Type B pancreatic cell (in vitro differentiated cells): ENCODE measurements around the gene PLOD2. TPM values are rescaled to one million over a fixed set of nuclear protein-coding genes. Genes with fewer than 3 reads are reported as not detected.
"Not testable (repeated sequence)": the region's sequence is repeated elsewhere in the genome, so short reads cannot be mapped to it uniquely, and the experiment has no call there.

Experiments used
- DNase-seq: peaks from one replicate; pipeline ENCODE4 v3.0.0; 2021; ENCODE audit warnings: mixed read lengths; ENCODE audit not compliant: unreplicated experiment; ENCODE audit errors: extremely low spot score
- H3K27ac Mint-ChIP-seq: 2 replicates; pipeline ENCODE4 v1.8.0; 2021; ENCODE audit warnings: mild to moderate bottlenecking, mixed read lengths
- H3K27me3 Mint-ChIP-seq: 2 replicates; pipeline ENCODE4 v1.8.0; 2021; ENCODE audit warnings: mixed read lengths
- H3K36me3 Mint-ChIP-seq: 2 replicates; pipeline ENCODE4 v1.8.0; 2021; ENCODE audit warnings: mixed read lengths
- H3K4me1 Mint-ChIP-seq: one replicate; pipeline ENCODE4 v1.8.0; 2021; ENCODE audit warnings: mixed read lengths; ENCODE audit not compliant: unreplicated experiment
- H3K4me3 Mint-ChIP-seq: 2 replicates; pipeline ENCODE4 v1.8.0; 2021; ENCODE audit warnings: mild to moderate bottlenecking, mixed read lengths
- H3K9me3 Mint-ChIP-seq: 2 replicates; pipeline ENCODE4 v1.8.0; 2021; ENCODE audit warnings: mixed read lengths
- total RNA-seq: library from RNA; stranded (reverse); gene quantifications from 2 replicates; pipeline ENCODE4 v1.2.1, GENCODE V29; 2021; ENCODE audit warnings: low replicate concordance
- TF ChIP-seq, protein P1 (sequence below): fragments of 200-600 bp; sonication (generic); conservative IDR thresholded peaks from 2 replicates; pipeline ENCODE4 v1.5.0; 2021; ENCODE audit warnings: antibody characterized with exemption, mild to moderate bottlenecking

The PLOD2 gene
- total RNA-seq, 1 donor from 2014 or later = 35.0 TPM

DNA sequence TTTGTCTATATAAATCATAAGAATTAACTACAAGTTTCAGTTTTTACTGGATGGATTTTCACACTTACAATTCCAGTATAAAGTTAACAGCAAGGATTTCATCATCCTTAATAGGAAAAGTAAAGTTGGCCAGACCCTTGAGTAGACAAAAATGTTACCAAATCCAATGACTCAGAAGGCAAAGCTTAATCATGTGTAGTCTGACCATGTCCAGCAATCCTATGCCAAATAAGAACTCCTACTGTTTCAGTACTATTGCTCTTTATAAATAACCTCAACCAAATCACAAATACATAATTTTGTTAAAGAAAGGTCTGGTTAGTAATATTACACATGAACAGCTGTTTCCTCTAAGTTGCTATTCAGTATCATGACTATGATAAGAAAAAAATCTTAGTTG lies 35.0 kb downstream of the PLOD2 start:
- Mint-ChIP-seq H3K27ac (no peak overlapping the region), H3K4me1 (no peaks in the 10 kb centered on the region)
- no peak for DNase-seq

DNA sequence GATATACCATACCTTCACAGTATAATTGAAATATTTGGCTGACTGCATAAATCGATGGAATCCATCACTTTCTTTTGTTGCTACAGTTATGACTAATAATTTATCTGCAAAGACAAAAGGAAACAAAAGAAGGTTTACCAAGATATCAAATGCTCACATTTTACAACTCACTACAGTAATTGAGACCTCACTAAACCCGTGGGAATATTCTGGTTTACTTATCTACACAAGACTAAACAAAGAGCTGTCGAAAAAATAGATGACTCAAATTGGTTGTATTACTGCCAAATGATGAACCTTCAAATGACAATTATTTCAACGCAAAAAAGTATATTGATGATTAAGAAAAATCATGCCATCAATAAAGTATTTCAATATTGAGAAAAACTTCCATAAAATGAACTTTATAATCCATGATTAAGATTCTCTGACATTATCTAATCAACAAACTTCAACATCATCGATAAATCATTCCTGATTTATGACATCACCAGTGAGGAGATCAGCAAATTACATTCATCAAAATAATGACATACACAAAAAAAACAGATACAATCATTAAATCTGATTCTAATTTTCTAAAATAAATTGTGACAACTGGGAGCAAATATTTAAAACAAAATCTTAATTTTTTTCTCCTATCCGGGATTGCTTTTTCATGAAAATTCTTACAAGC lies 36.7 kb downstream of the PLOD2 start:
- H3K4me3 Mint-ChIP-seq = no peak overlapping the region
- no peak overlapping the region for H3K27ac Mint-ChIP-seq
- TF ChIP-seq, protein P1, sequence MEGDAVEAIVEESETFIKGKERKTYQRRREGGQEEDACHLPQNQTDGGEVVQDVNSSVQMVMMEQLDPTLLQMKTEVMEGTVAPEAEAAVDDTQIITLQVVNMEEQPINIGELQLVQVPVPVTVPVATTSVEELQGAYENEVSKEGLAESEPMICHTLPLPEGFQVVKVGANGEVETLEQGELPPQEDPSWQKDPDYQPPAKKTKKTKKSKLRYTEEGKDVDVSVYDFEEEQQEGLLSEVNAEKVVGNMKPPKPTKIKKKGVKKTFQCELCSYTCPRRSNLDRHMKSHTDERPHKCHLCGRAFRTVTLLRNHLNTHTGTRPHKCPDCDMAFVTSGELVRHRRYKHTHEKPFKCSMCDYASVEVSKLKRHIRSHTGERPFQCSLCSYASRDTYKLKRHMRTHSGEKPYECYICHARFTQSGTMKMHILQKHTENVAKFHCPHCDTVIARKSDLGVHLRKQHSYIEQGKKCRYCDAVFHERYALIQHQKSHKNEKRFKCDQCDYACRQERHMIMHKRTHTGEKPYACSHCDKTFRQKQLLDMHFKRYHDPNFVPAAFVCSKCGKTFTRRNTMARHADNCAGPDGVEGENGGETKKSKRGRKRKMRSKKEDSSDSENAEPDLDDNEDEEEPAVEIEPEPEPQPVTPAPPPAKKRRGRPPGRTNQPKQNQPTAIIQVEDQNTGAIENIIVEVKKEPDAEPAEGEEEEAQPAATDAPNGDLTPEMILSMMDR = no peak
- peaks cover 26% of the 10 kb centered on the region for H3K36me3 Mint-ChIP-seq
- H3K27me3 Mint-ChIP-seq = no peaks in the 10 kb centered on the region
- H3K4me1 Mint-ChIP-seq = no peaks in the 10 kb centered on the region
- peaks cover 5% of the 10 kb centered on the region for H3K9me3 Mint-ChIP-seq
- no peak for DNase-seq

More for the DNA sequence above, 35.0 kb downstream of the PLOD2 start:
- Mint-ChIP-seq H3K4me3 (no peak overlapping the region), H3K27me3 (no peaks in the 10 kb centered on the region), H3K9me3 (peaks cover 4% of the 10 kb centered on the region), H3K36me3 (peaks cover 20% of the 10 kb centered on the region)
- TF ChIP-seq, protein P1 = no peak

DNA sequence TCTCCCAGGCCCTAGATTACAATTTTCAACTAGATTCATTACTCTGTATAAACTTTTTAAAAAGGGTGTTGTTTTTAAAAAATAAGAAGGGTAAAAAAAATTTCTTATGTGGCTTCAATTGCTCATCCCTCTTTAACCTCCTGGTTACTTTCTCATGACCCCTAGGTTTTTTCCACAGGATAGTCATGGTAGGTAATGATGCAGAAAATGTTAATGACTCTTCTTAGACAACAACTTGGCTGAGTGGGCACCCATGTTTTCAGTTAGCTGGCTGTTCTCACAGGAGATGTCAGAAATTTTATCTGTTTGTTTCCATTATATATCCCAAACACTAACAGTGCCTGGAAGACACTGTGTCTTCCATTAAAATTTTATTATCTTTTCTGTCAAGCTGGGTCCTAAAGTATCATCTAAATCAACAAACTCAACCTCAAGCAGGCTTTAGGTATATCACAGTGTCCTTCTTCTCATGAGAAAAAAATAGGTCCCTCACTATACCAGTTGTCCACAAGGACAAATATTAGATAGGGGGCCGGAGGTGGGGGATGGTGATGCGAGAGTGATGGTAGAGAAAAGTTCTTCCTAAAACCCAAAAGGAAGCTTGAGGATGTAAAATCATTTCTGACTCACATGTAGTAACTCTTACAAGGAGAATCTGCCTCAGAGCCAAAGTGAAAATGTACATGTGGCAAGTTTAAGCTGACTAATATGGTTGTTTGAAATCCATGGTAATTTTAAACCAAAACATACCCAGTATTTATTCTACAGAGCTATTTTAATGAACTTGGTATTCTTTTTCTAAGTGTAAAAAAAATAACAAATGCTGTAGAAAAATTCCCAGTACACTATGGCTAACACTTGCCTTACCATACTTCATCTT lies 43.3 kb downstream of the PLOD2 start:
- no peak for DNase-seq

DNA sequence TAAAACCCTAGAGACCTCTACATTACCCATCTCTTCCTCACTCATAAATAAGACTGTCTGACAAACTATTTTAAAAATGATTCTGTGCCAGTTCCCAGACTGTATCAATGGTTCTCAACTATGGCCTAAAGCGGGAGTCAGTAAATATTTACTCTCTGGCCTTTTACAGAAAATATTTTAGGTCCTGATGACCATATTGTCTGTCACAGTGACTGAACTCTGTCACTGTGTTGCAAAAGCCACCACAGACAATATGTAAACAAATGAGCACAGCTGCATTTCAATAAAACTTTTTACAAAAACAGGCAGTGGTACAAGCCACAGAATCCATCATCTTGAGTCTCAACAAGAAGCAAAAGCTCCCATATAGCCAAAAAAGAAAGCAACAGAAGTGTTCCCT lies 45.4 kb downstream of the PLOD2 start:
- H3K27ac Mint-ChIP-seq = no peak overlapping the region
- H3K36me3 Mint-ChIP-seq = peaks cover 37% of the 10 kb centered on the region
- no peaks in the 10 kb centered on the region for H3K4me1 Mint-ChIP-seq
- peaks cover 10% of the 10 kb centered on the region for H3K9me3 Mint-ChIP-seq
- TF ChIP-seq, protein P1 = no peak
- H3K4me3 Mint-ChIP-seq = no peak overlapping the region
- DNase-seq = no peak
- no peaks in the 10 kb centered on the region for H3K27me3 Mint-ChIP-seq

More for the DNA sequence above, 43.3 kb downstream of the PLOD2 start:
- Mint-ChIP-seq H3K27me3 (no peaks in the 10 kb centered on the region), H3K9me3 (peaks cover 15% of the 10 kb centered on the region), H3K27ac (no peak overlapping the region), H3K4me1 (no peaks in the 10 kb centered on the region), H3K36me3 (peaks cover 45% of the 10 kb centered on the region), H3K4me3 (no peak overlapping the region)
- TF ChIP-seq, protein P1 = no peak

DNA sequence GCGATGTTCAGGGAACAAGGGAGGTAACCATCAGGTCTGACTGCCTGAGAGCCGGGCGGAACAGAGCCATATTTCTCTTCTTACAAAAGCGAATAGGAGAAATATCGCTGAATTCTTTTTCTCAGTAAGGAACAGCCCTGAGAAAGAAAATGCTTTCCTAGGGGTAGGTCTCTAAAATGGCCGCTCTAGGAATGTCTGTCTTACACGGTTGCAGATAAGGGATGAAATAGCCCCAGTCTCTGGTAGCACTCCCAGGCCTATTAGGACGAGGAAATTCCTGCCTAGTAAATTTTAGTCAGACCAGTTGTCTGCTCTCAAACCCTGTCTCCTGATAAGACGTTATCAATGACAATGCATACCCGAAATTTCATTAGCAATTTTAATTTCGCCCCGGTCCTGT lies 47.2 kb downstream of the PLOD2 start:
- peaks cover 34% of the 10 kb centered on the region for H3K36me3 Mint-ChIP-seq
- H3K4me1 Mint-ChIP-seq, H3K4me3 Mint-ChIP-seq, H3K27ac Mint-ChIP-seq, H3K9me3 Mint-ChIP-seq, DNase-seq, H3K27me3 Mint-ChIP-seq: not testable (repeated sequence)

DNA sequence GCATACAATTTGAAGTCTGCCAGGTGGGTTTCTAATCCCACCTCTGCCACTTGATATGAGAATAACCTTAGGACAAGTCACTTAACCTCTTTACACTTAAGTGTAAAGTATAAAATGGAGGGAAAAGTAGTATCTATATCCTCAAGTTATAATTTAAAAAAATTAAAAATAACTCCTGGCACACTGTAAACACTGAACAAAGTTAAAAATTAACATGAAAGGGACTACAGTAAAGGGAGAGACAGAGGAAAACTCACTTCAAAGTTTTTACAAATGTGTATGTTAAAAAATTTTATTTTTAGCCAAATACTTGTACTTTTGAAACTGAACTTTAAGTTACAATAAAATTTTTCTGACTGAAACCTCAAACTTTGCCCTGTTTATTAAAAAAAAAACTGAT lies 49.6 kb downstream of the PLOD2 start:
- TF ChIP-seq, protein P1 = no peak
- Mint-ChIP-seq H3K36me3 (peaks cover 42% of the 10 kb centered on the region), H3K4me1 (no peaks in the 10 kb centered on the region), H3K9me3 (peaks cover 7% of the 10 kb centered on the region), H3K4me3 (no peak overlapping the region), H3K27ac (no peak overlapping the region), H3K27me3 (no peaks in the 10 kb centered on the region)
- no peak for DNase-seq
